IMR-90 (cell line): ENCODE measurements around the gene SLC6A16. TPM values are rescaled to one million over a fixed set of nuclear protein-coding genes. Genes with fewer than 3 reads are reported as not detected.
"Not testable (repeated sequence)": the region's sequence is repeated elsewhere in the genome, so short reads cannot be mapped to it uniquely, and the experiment has no call there.

Experiments used
- ATAC-seq: fragments of 200-7000 bp; cut with Tn5 transposase; 2 replicates; pipeline ENCODE4 v1.9.1; 2020; ENCODE audit warnings: low read depth, mild to moderate bottlenecking, moderate library complexity
- BruUV-seq: library from RNA; stranded (reverse); fragments of 400-500 nt; replicated peaks from 2 replicates; lab custom pipeline; 2021; lab: Mats Ljungman, UMichigan
- CTCF ChIA-PET: fragments of 300-600 bp; formaldehyde crosslinking; extraction: SDS; loops from one replicate; lab custom pipeline; 2021; ENCODE audit warnings: antibody characterized with exemption; lab: Yijun Ruan, JAX
- POLR2A ChIA-PET: fragments of 300-600 bp; sonication (Branson Sonifier 250); formaldehyde crosslinking; loops from one replicate; lab custom pipeline; 2022; ENCODE audit warnings: antibody characterized with exemption; ENCODE audit not compliant: unreplicated experiment; lab: Charles Lee
- DNase-seq: peaks from one replicate; pipeline ENCODE4 v3.0.0; 2013
- H2AFZ ChIP-seq: replicated peaks from 2 replicates; pipeline ENCODE3; 2013; ENCODE audit warnings: low read length, mild to moderate bottlenecking; ENCODE audit not compliant: poor library complexity
- H2AK5ac ChIP-seq: 2 replicates; pipeline ENCODE4 v1.6.1; 2013; ENCODE audit warnings: low read depth, low read length, inconsistent platforms
- H2AK9ac ChIP-seq: replicated peaks from 2 replicates; pipeline ENCODE3; 2013; ENCODE audit warnings: mild to moderate bottlenecking, low read depth, low read length, moderate library complexity; ENCODE audit not compliant: poor library complexity
- H2BK120ac ChIP-seq: 2 replicates; pipeline ENCODE4 v1.6.1; 2013; ENCODE audit warnings: low read depth, low read length, inconsistent platforms
- H2BK15ac ChIP-seq: 3 replicates; pipeline ENCODE4 v1.6.1; 2013; ENCODE audit warnings: low read depth, low read length, inconsistent platforms
- H2BK20ac ChIP-seq: 2 replicates; pipeline ENCODE4 v1.6.1; 2013; ENCODE audit warnings: low read depth, mild to moderate bottlenecking, inconsistent platforms, low read length, moderate library complexity
- H2BK5ac ChIP-seq: 2 replicates; pipeline ENCODE4 v1.6.1; 2013; ENCODE audit warnings: mild to moderate bottlenecking, low read depth, low read length, inconsistent platforms; ENCODE audit not compliant: poor library complexity, severe bottlenecking
- H3K14ac ChIP-seq: replicated peaks from 2 replicates; pipeline ENCODE4 v1.6.1; 2013; ENCODE audit warnings: low read depth, low read length, inconsistent platforms
- H3K18ac ChIP-seq: 2 replicates; pipeline ENCODE4 v1.6.1; 2013; ENCODE audit warnings: low read depth, low read length, control low read depth
- H3K23ac ChIP-seq: 2 replicates; pipeline ENCODE4 v1.6.1; 2013; ENCODE audit warnings: low read depth, low read length, inconsistent platforms
- H3K27ac ChIP-seq: 2 replicates; pipeline ENCODE4 v1.5.1; 2013; ENCODE audit warnings: mild to moderate bottlenecking, control low read depth, low read length; ENCODE audit not compliant: insufficient read depth
- H3K27me3 ChIP-seq: 2 replicates; pipeline ENCODE4 v1.6.1; 2013; ENCODE audit warnings: low read length; ENCODE audit not compliant: control insufficient read depth, insufficient read depth
- H3K36me3 ChIP-seq: 2 replicates; pipeline ENCODE4 v1.6.1; 2013; ENCODE audit warnings: low read length, mixed read lengths; ENCODE audit not compliant: control insufficient read depth, insufficient read depth
- H3K4ac ChIP-seq: 2 replicates; pipeline ENCODE4 v1.6.1; 2013; ENCODE audit warnings: low read depth, low read length, inconsistent platforms
- H3K4me1 ChIP-seq: 2 replicates; pipeline ENCODE4 v1.6.1; 2013; ENCODE audit warnings: low read length, mixed read lengths; ENCODE audit not compliant: control insufficient read depth, insufficient read depth
- H3K4me2 ChIP-seq: 2 replicates; pipeline ENCODE4 v1.6.1; 2013; ENCODE audit warnings: low read depth, mild to moderate bottlenecking, control low read depth, low read length, moderate library complexity
- H3K4me3 ChIP-seq: 2 replicates; pipeline ENCODE4 v1.5.1; 2013; ENCODE audit warnings: low read depth, mild to moderate bottlenecking, control low read depth, low read length, moderate library complexity; ENCODE audit not compliant: insufficient read depth
- H3K56ac ChIP-seq: 2 replicates; pipeline ENCODE4 v1.6.1; 2013; ENCODE audit warnings: low read length, inconsistent platforms; ENCODE audit not compliant: insufficient read depth; ENCODE audit errors: extremely low read depth
- H3K79me1 ChIP-seq, 2 experiments: 2 replicates each; pipeline ENCODE4 v1.6.1; 2013; ENCODE audit warnings: low read length in 2 of 2, inconsistent platforms in 1 of 2, low read depth in 1 of 2
- H3K9ac ChIP-seq: 2 replicates; pipeline ENCODE4 v1.6.1; 2013; ENCODE audit warnings: low read depth, low read length, control low read depth
- H3K9me1 ChIP-seq: 2 replicates; pipeline ENCODE4 v1.6.1; 2013; ENCODE audit warnings: low read length, inconsistent platforms; ENCODE audit not compliant: insufficient read depth
- H3K9me3 ChIP-seq: 2 replicates; pipeline ENCODE4 v1.6.1; 2013; ENCODE audit warnings: low read length; ENCODE audit not compliant: control insufficient read depth, insufficient read depth
- H4K20me1 ChIP-seq: 2 replicates; pipeline ENCODE4 v1.6.1; 2013; ENCODE audit warnings: low read length, inconsistent platforms; ENCODE audit not compliant: insufficient read depth
- H4K5ac ChIP-seq: 2 replicates; pipeline ENCODE4 v1.6.1; 2013; ENCODE audit warnings: mild to moderate bottlenecking, low read depth, low read length, control low read depth
- H4K8ac ChIP-seq, 2 experiments: 2 replicates each; pipeline ENCODE4 v1.6.1; 2013; ENCODE audit warnings: low read depth in 2 of 2, low read length in 2 of 2, control low read depth in 1 of 2, inconsistent platforms in 1 of 2
- H4K91ac ChIP-seq: 2 replicates; pipeline ENCODE4 v1.6.1; 2013; ENCODE audit warnings: low read depth, low read length, inconsistent platforms; ENCODE audit not compliant: insufficient read depth
- WGBS, 2 experiments: methylation state at CpG; one replicate each; pipeline versions ENCODE4 v1.1.5 to v1.1.7; 2013; ENCODE audit warnings: missing lambda C conversion rate in 2 of 2; ENCODE audit not compliant: insufficient read length in 1 of 2; ENCODE audit errors: extremely low coverage in 2 of 2; 5-methylcytosine and 5-hydroxymethylcytosine counted together
- dilution Hi-C: fragments of 300-500 bp; cut with HindIII; formaldehyde crosslinking; loops from one replicate; pipeline ENCODE4 v1.14.3; 2018; ENCODE audit warnings: low sequenced_read_pairs; ENCODE audit not compliant: unreplicated experiment
- in situ Hi-C: fragments of 300-500 bp; cut with MboI; formaldehyde crosslinking; loops from 3 replicates; pipeline ENCODE4 v1.14.3; 2019; ENCODE audit warnings: low sequenced_read_pairs, inconsistent platforms, mixed read lengths
- intact Hi-C: fragments of 100-400 bp; cut with micrococcal nuclease; formaldehyde crosslinking; loops from 2 replicates; pipeline ENCODE4 v1.10.0; 2022
- polyA plus RNA-seq, 3 experiments: library from polyadenylated mRNA; depleted of rRNA; stranded (reverse); fragments of >200 nt; gene quantifications; 2 replicates each; pipeline ENCODE4 v1.2.3, GENCODE V29; 2012; ENCODE audit warnings: low replicate concordance in 1 of 3
- total RNA-seq: library from RNA; depleted of rRNA; stranded (reverse); fragments of >200 nt; gene quantifications from 2 replicates; pipeline ENCODE4 v1.2.3, GENCODE V29; 2012

SLC6A16 gene
- total and polyA plus RNA-seq, 2 of the 4 experiments (the other 2 are of a cell fraction): 0.18 to 0.89 TPM

DNA sequence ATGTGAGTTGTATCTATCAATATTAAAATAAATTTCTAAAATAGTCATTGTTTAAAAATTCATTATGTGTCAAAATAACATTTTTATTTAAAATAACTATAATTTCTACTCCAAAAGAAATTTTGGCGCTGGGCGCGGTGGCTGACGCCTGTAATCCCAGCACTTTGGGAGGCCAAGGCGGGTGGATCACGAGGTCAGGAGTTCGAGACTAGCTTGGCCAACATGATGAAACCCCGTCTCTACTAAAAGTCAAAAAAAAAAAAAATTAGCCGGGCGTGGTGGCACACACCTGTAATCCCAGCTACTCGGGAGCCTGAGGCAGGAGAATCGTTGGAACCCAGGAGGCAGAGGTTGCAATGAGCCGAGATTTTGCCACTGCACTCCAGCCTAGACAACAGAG is 765 bp upstream of the SLC6A16 start:
- H2AFZ ChIP-seq, H2BK20ac ChIP-seq, H3K27ac ChIP-seq, H2BK120ac ChIP-seq, H3K4me1 ChIP-seq, intact Hi-C loops, H2BK15ac ChIP-seq, H3K9ac ChIP-seq, H4K20me1 ChIP-seq, H3K18ac ChIP-seq, H2AK5ac ChIP-seq, H3K79me1 ChIP-seq, H3K4me3 ChIP-seq, H3K14ac ChIP-seq, ATAC-seq, H3K23ac ChIP-seq, H3K27me3 ChIP-seq, H3K9me3 ChIP-seq, H4K8ac ChIP-seq, in situ Hi-C loops, H3K4me2 ChIP-seq, H2AK9ac ChIP-seq, H4K5ac ChIP-seq, H3K56ac ChIP-seq, H4K91ac ChIP-seq, BruUV-seq, dilution Hi-C loops, H2BK5ac ChIP-seq, CTCF ChIA-PET, DNase-seq, H3K4ac ChIP-seq, POLR2A ChIA-PET, H3K36me3 ChIP-seq, H3K9me1 ChIP-seq: not testable (repeated sequence)
- WGBS, 2 experiments: 96% methylated on average over 4 of the region's 13 CpGs; no CpG with 5 or more reads in 1 of the 2 experiments
